GM18867 (cell line): ENCODE measurements around the gene NOX4.
"Not testable (repeated sequence)": the region's sequence is repeated elsewhere in the genome, so short reads cannot be mapped to it uniquely, and the experiment has no call there.

Experiments
- ATAC-seq: cut with Tn5 transposase; IDR thresholded peaks from one replicate; pipeline ENCODE4 v1.9.1; 2021; ENCODE audit warnings: mild to moderate bottlenecking, moderate library complexity; ENCODE audit not compliant: unreplicated experiment

NOX4 gene

GRCh38 chr11:89382986-89383385, 108.2 kb downstream of the NOX4 start:
- not testable (repeated sequence) for ATAC-seq

- no peak for ATAC-seq
Observed at GRCh38 chr11:89381094-89381493, 110.1 kb downstream of the NOX4 start.

- not testable (repeated sequence) for ATAC-seq
Observed at GRCh38 chr11:89379976-89380771, 111.0 kb downstream of the NOX4 start.

GRCh38 chr11:89378986-89379385, 112.2 kb downstream of the NOX4 start:
- ATAC-seq = not testable (repeated sequence)

GRCh38 chr11:89369356-89369755, 121.8 kb downstream of the NOX4 start:
- ATAC-seq = not testable (repeated sequence)

GRCh38 chr11:89364856-89365255, 126.3 kb downstream of the NOX4 start:
- not testable (repeated sequence) for ATAC-seq

- ATAC-seq = no peak
Observed at GRCh38 chr11:89361734-89362133, 129.4 kb downstream of the NOX4 start.

- not testable (repeated sequence) for ATAC-seq
Observed at GRCh38 chr11:89359208-89359607, 132.0 kb downstream of the NOX4 start.

- ATAC-seq = no peak
Observed at GRCh38 chr11:89358761-89359160, 132.4 kb downstream of the NOX4 start.

- no peak for ATAC-seq
Observed at GRCh38 chr11:89355646-89356045, 135.5 kb downstream of the NOX4 start.

- ATAC-seq = not testable (repeated sequence)
Observed at GRCh38 chr11:89354513-89354912, 136.7 kb downstream of the NOX4 start.

- no peak for ATAC-seq
Observed at GRCh38 chr11:89347071-89347470, 144.1 kb downstream of the NOX4 start.

- no peak for ATAC-seq
Observed at GRCh38 chr11:89346601-89347000, 144.6 kb downstream of the NOX4 start.

- not testable (repeated sequence) for ATAC-seq
Observed at GRCh38 chr11:89342880-89343572, 148.1 kb downstream of the NOX4 start.

GRCh38 chr11:89340450-89340849, 150.7 kb downstream of the NOX4 start:
- not testable (repeated sequence) for ATAC-seq

GRCh38 chr11:89338073-89338472, 153.1 kb downstream of the NOX4 start:
- ATAC-seq = not testable (repeated sequence)

- not testable (repeated sequence) for ATAC-seq
Observed at GRCh38 chr11:89337100-89337650, 154.0 kb downstream of the NOX4 start.

GRCh38 chr11:89333704-89334103, 157.5 kb downstream of the NOX4 start:
- not testable (repeated sequence) for ATAC-seq

GRCh38 chr11:89331940-89332339, 159.2 kb downstream of the NOX4 start:
- ATAC-seq = not testable (repeated sequence)

- no peak for ATAC-seq
Observed at GRCh38 chr11:89327885-89328284, 163.3 kb downstream of the NOX4 start.

- ATAC-seq = no peak
Observed at GRCh38 chr11:89321401-89321800, 169.8 kb downstream of the NOX4 start.

- not testable (repeated sequence) for ATAC-seq
Observed at GRCh38 chr11:89310607-89311006, 180.6 kb downstream of the NOX4 start.
